Measurements from ENCODE around the gene SEMA3A.
"Not testable (repeated sequence)": the region's sequence is repeated elsewhere in the genome, so short reads cannot be mapped to it uniquely, and the experiment has no call there.

Gene SEMA3A

DNA sequence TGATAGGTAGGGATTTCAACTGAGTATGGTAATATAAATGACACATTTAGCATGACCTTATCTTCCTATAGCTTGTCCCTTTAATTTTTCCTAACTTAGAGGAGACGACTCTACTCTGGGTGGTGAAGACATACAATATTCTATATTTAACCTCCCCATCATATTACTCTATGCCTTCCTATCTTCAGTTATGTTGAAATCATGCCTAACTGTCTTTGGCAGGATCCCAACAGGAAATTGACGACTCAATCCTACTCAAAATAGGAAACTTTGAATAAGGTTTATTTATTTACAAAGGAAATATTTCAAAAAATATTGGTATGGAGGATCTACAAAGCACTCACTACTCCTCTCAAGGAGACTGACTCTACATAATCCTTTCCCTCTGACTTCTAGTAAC, 24.1 kb upstream of the SEMA3A start:
- Histone ChIP-seq H3K79me2 (ENCODE audit: low read length) (no peaks in the 10 kb centered on the region), H3K36me3 (replicated peaks; ENCODE audit: low read depth, low read length) (no peaks in the 10 kb centered on the region), H4K20me1 (ENCODE audit: insufficient read depth, low read length) (no peaks in the 10 kb centered on the region), H3K4me1 (ENCODE audit: low read length) (no peaks in the 10 kb centered on the region), H3K9ac (ENCODE audit: low read length) (no peak overlapping the region), H3K27me3 (ENCODE audit: low read depth, low read length) (no peaks in the 10 kb centered on the region), H3K9me3 (ENCODE audit: insufficient read depth, low read length) (0 out of 2 replicates have a peak, but pooled peaks cover 3% of the 10 kb centered on the region), H3K4me2 (ENCODE audit: low read length) (no peak overlapping the region), H3K27ac (ENCODE audit: low read length) (no peak overlapping the region), H2AFZ (ENCODE audit: low read depth, low read length) (no peak overlapping the region), H3K4me3 (ENCODE audit: low read length) (no peak overlapping the region)
- TF ChIP-seq, protein P1, sequence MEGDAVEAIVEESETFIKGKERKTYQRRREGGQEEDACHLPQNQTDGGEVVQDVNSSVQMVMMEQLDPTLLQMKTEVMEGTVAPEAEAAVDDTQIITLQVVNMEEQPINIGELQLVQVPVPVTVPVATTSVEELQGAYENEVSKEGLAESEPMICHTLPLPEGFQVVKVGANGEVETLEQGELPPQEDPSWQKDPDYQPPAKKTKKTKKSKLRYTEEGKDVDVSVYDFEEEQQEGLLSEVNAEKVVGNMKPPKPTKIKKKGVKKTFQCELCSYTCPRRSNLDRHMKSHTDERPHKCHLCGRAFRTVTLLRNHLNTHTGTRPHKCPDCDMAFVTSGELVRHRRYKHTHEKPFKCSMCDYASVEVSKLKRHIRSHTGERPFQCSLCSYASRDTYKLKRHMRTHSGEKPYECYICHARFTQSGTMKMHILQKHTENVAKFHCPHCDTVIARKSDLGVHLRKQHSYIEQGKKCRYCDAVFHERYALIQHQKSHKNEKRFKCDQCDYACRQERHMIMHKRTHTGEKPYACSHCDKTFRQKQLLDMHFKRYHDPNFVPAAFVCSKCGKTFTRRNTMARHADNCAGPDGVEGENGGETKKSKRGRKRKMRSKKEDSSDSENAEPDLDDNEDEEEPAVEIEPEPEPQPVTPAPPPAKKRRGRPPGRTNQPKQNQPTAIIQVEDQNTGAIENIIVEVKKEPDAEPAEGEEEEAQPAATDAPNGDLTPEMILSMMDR (IDR thresholded peaks at IDR 0.05; ENCODE audit: low read depth, low read length) = no peak
- TF ChIP-seq EZH2phosphoT487 (IDR thresholded peaks at IDR 0.05; ENCODE audit: low read depth) = no peak

DNA sequence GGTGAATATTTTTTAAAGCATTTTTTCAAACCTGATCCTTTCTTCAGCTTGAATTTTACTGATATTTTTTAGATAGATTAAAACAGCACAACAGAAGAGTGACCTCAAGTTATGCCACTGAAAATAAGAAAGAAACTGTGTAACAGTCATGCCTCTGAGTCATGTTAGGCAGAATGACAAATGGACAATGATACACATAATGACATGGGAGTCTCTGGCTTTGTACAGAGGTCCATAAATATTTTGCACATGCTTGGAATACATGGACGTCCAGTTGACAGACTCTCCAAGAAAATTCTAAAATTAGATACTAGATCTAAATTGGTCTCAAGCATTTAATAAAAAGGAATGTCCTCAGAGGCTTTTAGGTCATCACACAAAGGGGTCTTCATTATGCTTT, 21.9 kb upstream of the SEMA3A start:
- Histone ChIP-seq H4K20me1 (ENCODE audit: insufficient read depth, low read length) (no peaks in the 10 kb centered on the region), H3K27ac (ENCODE audit: low read length) (no peak overlapping the region), H3K9me3 (ENCODE audit: insufficient read depth, low read length) (0 out of 2 replicates have a peak, but pooled peaks cover 3% of the 10 kb centered on the region), H3K79me2 (ENCODE audit: low read length) (no peaks in the 10 kb centered on the region), H3K4me2 (ENCODE audit: low read length) (no peak overlapping the region), H3K4me3 (ENCODE audit: low read length) (no peak overlapping the region), H3K27me3 (ENCODE audit: low read depth, low read length) (no peaks in the 10 kb centered on the region), H3K9ac (ENCODE audit: low read length) (no peak overlapping the region), H3K4me1 (ENCODE audit: low read length) (no peaks in the 10 kb centered on the region), H2AFZ (ENCODE audit: low read depth, low read length) (no peak overlapping the region), H3K36me3 (replicated peaks; ENCODE audit: low read depth, low read length) (no peaks in the 10 kb centered on the region)
- no peak for TF ChIP-seq EZH2phosphoT487 (IDR thresholded peaks at IDR 0.05; ENCODE audit: low read depth)
- TF ChIP-seq, protein P1 (IDR thresholded peaks at IDR 0.05; ENCODE audit: low read depth, low read length) = no peak

DNA sequence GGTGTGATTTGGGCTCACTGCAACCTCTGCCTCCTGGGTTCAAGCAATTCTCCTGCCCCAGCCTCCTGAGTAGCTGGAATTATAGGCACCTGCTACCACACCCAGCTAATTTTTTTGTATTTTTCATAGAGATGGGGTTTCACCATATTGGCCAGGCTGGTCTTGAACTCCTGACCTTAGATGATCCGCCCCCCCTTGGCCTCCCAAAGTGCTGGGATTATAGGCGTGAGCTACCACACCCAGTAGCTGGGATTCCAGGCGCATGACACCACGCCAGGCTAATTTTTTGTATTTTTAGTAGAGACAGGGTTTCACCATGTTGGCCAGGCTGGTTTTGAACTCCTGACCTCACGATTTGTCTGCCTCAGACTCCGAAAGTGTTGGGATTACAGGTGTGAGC, 20.2 kb upstream of the SEMA3A start:
- H3K79me2 ChIP-seq (ENCODE audit: low read length); H3K27ac ChIP-seq (ENCODE audit: low read length); H3K4me3 ChIP-seq (ENCODE audit: low read length); H3K4me2 ChIP-seq (ENCODE audit: low read length); H3K4me1 ChIP-seq (ENCODE audit: low read length); H3K36me3 ChIP-seq (replicated peaks; ENCODE audit: low read depth, low read length); H2AFZ ChIP-seq (ENCODE audit: low read depth, low read length); H3K9ac ChIP-seq (ENCODE audit: low read length); H3K27me3 ChIP-seq (ENCODE audit: low read depth, low read length); H3K9me3 ChIP-seq (ENCODE audit: insufficient read depth, low read length); H4K20me1 ChIP-seq (ENCODE audit: insufficient read depth, low read length): not testable (repeated sequence)

- Histone ChIP-seq H3K36me3 (replicated peaks; ENCODE audit: low read depth, low read length) (no peaks in the 10 kb centered on the region), H3K9ac (ENCODE audit: low read length) (no peak overlapping the region), H3K27me3 (ENCODE audit: low read depth, low read length) (no peaks in the 10 kb centered on the region), H2AFZ (ENCODE audit: low read depth, low read length) (no peak overlapping the region), H3K79me2 (ENCODE audit: low read length) (no peaks in the 10 kb centered on the region), H4K20me1 (ENCODE audit: insufficient read depth, low read length) (no peaks in the 10 kb centered on the region), H3K4me3 (ENCODE audit: low read length) (no peak overlapping the region), H3K9me3 (ENCODE audit: insufficient read depth, low read length) (no peaks in the 10 kb centered on the region), H3K4me2 (ENCODE audit: low read length) (no peak overlapping the region), H3K4me1 (ENCODE audit: low read length) (no peaks in the 10 kb centered on the region), H3K27ac (ENCODE audit: low read length) (no peak overlapping the region)
- TF ChIP-seq, protein P1 (IDR thresholded peaks at IDR 0.05; ENCODE audit: low read depth, low read length) = no peak
- no peak for TF ChIP-seq EZH2phosphoT487 (IDR thresholded peaks at IDR 0.05; ENCODE audit: low read depth)
These were observed 15.7 kb upstream of the SEMA3A start for GRCh38 chr7:84210301-84210700.

DNA sequence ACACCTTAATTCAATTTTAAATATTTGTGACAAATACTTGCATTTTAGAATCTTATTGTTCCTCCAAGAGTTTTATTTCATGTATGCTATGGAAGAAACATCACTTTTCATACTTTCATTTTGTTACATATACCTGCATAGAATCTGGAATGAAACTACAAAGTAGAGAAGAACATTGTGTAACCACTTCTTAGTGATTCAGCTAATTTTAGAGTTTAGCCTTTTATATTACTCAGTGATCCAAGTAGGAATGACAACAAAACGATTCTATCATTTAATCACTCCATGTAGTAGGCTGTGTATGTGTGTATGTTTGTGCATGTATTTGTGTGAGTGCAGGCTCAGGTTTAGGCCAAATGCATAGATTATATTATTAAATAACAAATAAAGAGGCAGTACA, 14.4 kb upstream of the SEMA3A start:
- Histone ChIP-seq H3K27me3 (ENCODE audit: low read depth, low read length) (no peaks in the 10 kb centered on the region), H4K20me1 (ENCODE audit: insufficient read depth, low read length) (no peaks in the 10 kb centered on the region), H3K4me3 (ENCODE audit: low read length) (no peak overlapping the region), H2AFZ (ENCODE audit: low read depth, low read length) (no peak overlapping the region), H3K9ac (ENCODE audit: low read length) (no peak overlapping the region), H3K4me1 (ENCODE audit: low read length) (no peaks in the 10 kb centered on the region), H3K79me2 (ENCODE audit: low read length) (no peaks in the 10 kb centered on the region), H3K9me3 (ENCODE audit: insufficient read depth, low read length) (no peaks in the 10 kb centered on the region), H3K27ac (ENCODE audit: low read length) (no peak overlapping the region), H3K4me2 (ENCODE audit: low read length) (no peak overlapping the region), H3K36me3 (replicated peaks; ENCODE audit: low read depth, low read length) (no peaks in the 10 kb centered on the region)
- TF ChIP-seq, protein P1 (IDR thresholded peaks at IDR 0.05; ENCODE audit: low read depth, low read length) = no peak
- no peak for TF ChIP-seq EZH2phosphoT487 (IDR thresholded peaks at IDR 0.05; ENCODE audit: low read depth)

Data from OCI-LY3 (cell line).